Epithelial cell of proximal tubule (primary cell): ENCODE data around the gene MCM9. TPM values are rescaled to one million over a fixed set of nuclear protein-coding genes. Genes with fewer than 3 reads are reported as not detected.

ENCODE experiments used
- DNase-seq: peaks from one replicate; pipeline ENCODE4 v3.0.0-alpha.2; 2011; ENCODE audit warnings: low read depth
- H3K4me3 ChIP-seq: 2 replicates; pipeline ENCODE4 v1.5.1; 2011; ENCODE audit warnings: low read depth, mild to moderate bottlenecking, low read length
- total RNA-seq: library from RNA; depleted of rRNA; stranded (reverse); fragments of >200 nt; gene quantifications from 2 replicates; pipeline ENCODE4 v1.2.3, GENCODE V29; 2015
- TF ChIP-seq, protein P1 (sequence below): conservative IDR thresholded peaks from 2 replicates; pipeline ENCODE4 v1.5.1; 2012; ENCODE audit warnings: low read depth, mild to moderate bottlenecking, low read length

The MCM9 gene
- total RNA-seq, 1 donor from 2014 or later: 9.6 TPM

- H3K4me3 ChIP-seq: no peak overlapping the region
- TF ChIP-seq, protein P1, sequence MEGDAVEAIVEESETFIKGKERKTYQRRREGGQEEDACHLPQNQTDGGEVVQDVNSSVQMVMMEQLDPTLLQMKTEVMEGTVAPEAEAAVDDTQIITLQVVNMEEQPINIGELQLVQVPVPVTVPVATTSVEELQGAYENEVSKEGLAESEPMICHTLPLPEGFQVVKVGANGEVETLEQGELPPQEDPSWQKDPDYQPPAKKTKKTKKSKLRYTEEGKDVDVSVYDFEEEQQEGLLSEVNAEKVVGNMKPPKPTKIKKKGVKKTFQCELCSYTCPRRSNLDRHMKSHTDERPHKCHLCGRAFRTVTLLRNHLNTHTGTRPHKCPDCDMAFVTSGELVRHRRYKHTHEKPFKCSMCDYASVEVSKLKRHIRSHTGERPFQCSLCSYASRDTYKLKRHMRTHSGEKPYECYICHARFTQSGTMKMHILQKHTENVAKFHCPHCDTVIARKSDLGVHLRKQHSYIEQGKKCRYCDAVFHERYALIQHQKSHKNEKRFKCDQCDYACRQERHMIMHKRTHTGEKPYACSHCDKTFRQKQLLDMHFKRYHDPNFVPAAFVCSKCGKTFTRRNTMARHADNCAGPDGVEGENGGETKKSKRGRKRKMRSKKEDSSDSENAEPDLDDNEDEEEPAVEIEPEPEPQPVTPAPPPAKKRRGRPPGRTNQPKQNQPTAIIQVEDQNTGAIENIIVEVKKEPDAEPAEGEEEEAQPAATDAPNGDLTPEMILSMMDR: no peak
- DNase-seq: no peak
These were observed 146.3 kb downstream of the MCM9 start for GRCh38 chr6:118788702-118789101.

- DNase-seq: no peak
- TF ChIP-seq, protein P1: no peak
- H3K4me3 ChIP-seq: no peak overlapping the region
These were observed 147.1 kb downstream of the MCM9 start for GRCh38 chr6:118787724-118788423.

DNA sequence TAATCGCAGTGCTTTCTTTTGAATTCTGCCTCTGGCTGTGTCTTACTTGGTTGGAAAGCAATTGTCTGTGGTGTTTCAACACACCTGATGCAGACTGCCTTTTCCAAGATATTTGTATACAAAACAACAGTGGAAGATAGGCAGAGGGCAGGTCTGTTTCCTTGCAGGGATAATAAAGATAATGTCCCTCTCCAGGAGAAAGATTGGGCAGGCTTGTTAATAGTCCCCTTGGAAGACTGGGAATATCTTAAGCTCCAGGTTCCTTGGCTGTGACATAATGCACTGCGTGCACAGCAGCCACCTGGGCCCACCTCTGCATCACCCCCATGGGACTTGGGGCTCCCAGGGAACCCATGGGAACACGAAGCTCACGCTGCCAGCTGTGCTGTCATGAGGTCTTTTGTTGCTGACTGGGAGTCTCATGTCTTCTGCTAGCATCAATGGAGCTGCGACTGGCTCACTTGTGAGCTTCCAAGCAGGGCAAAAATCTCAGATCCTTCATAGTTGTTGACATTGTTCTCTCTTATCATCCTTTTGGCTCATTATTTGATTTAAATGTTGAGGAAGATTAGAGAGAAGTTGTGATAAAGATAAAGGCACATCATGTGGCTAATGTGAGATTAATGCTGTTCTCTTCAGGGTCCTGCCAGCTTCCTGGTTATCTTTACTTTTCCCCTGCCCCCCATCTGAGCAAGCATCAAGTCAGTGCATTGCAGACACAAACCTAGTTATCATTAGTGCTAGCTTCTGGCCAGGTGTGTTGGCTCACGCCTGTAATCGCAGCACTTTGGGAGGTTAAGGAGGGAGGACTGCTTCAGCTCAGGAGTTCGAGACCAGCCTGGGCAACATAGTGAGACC, 148.1 kb downstream of the MCM9 start:
- no peak for DNase-seq
- no peak overlapping the region for H3K4me3 ChIP-seq
- TF ChIP-seq, protein P1: no peak

GRCh38 chr6:118785601-118786000, 149.4 kb downstream of the MCM9 start:
- TF ChIP-seq, protein P1: no peak
- H3K4me3 ChIP-seq: no peak overlapping the region
- no peak for DNase-seq

DNA sequence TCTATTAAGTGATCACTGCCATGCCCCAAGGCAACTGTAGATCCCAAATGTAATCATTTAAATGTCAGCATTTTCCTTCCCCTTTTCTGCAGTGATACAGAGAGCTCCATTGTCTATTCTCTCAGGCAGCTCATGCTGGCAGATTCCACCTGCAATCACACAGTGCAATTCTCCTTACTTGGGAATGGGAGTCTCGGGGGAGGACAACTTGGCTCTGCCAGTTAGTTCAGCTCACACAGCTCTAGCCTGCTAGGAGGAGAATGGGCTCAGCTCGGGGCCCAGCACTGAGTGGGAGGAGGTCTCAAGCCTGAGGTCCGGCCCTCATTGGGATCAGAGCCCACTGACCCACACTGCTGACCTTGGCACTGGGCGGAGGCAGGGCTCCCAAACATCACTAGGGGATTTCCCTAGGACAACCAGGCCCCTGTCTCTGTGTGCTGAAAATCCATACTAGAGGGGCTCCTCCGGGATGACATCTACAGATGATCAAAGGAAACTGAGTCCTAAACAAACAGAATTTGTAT, 150.3 kb downstream of the MCM9 start:
- no peak for DNase-seq
- TF ChIP-seq, protein P1: no peak
- no peak overlapping the region for H3K4me3 ChIP-seq

DNA sequence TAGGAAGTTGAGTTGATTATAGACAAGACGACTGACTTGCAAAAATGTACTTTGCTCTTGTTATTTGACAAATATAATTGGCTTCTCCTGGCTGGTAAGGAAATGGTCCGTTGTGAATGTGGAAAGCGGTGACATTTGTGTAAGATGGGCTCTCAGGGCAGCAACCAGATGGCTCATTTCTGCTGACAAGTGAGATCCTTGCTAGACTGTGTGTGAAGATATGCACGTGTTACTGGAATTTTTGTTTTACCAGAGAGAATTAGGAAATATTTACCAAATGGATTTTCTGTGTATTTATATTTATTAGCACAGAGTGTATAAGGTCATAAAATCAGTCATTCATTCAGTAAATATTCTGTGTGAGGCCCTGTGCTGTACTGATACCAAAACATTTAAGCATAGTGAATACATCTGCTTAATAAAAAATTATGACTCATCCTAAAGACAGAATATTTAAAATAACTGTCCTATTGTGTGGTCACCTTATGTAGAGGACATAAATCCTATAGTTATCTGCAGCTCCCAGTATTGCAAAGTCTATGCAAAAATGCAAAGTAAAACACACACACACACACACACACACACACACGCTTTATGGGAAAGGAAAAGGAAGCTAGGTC, 150.9 kb downstream of the MCM9 start:
- DNase-seq: no peak
- TF ChIP-seq, protein P1: no peak

More for the DNA sequence above, 150.9 kb downstream of the MCM9 start:
- H3K4me3 ChIP-seq: no peak overlapping the region
